ENCODE results near the gene SFMBT1. TPM values are rescaled to one million over a fixed set of nuclear protein-coding genes. Genes with fewer than 3 reads are reported as not detected.

Gene SFMBT1
- total and polyA plus RNA-seq, 8 donors = 4.9 to 15.8 (median 12.8) TPM

GRCh38 chr3:52983336-52983807, 62.5 kb downstream of the SFMBT1 start:
- H3K4me1 ChIP-seq = peaks cover 0 to 13% (median 0%) of the 10 kb centered on the region in 3 donors
- TF ChIP-seq CTCF (IDR thresholded peaks at IDR 0.05) = no peak
- no peak overlapping the region for H3K4me3 ChIP-seq
- no peaks in the 10 kb centered on the region for H3K36me3 ChIP-seq
- H3K9me3 ChIP-seq = no peaks in the 10 kb centered on the region
- WGBS, 2 donors = 87 to 89% methylated on average over 5 of the region's 5 CpGs
- no peaks in the 10 kb centered on the region for H3K27me3 ChIP-seq
- FAIRE-seq (no peak), ATAC-seq (peak in 2 of 4 donors; percentile 28 to 36), DNase-seq (no peak)
- no peak overlapping the region for H3K27ac ChIP-seq
- intact Hi-C loops (cut with DNase I) = no loop called here

- no peaks in the 10 kb centered on the region for H3K9me3 ChIP-seq
- H3K4me3 ChIP-seq = no peak overlapping the region
- TF ChIP-seq CTCF (IDR thresholded peaks at IDR 0.05) = no peak
- ATAC-seq = no peak
- peaks cover 0 to 13% (median 0%) of the 10 kb centered on the region in 3 donors for H3K4me1 ChIP-seq
- H3K27me3 ChIP-seq = no peaks in the 10 kb centered on the region
- 65 to 73% methylated on average over 2 of the region's 2 CpGs for WGBS, 2 donors
- no peak for FAIRE-seq
- no peaks in the 10 kb centered on the region for H3K36me3 ChIP-seq
- intact Hi-C loops (cut with DNase I) = no loop called here
- H3K27ac ChIP-seq = no peak overlapping the region
- no peak for DNase-seq
Measured at GRCh38 chr3:52982839-52983238, 63.0 kb downstream of the SFMBT1 start.

GRCh38 chr3:52979190-52979983, 66.5 kb downstream of the SFMBT1 start:
- Histone ChIP-seq H3K36me3 (no peaks in the 10 kb centered on the region), H3K9me3 (no peaks in the 10 kb centered on the region), H3K4me1 (peaks cover 0 to 13% (median 0%) of the 10 kb centered on the region in 3 donors), H3K27ac (peak overlapping the region in 3 of 4 donors; percentile 9 to 50 (median 15)), H3K27me3 (no peaks in the 10 kb centered on the region), H3K4me3 (no peak overlapping the region)
- 27 to 41% methylated on average over 5 of the region's 5 CpGs for WGBS, 2 donors
- peak; percentile 59 to 80 (median 78) for ATAC-seq
- no peak for DNase-seq
- FAIRE-seq = no peak
- intact Hi-C loops (cut with DNase I) = no loop called here
- TF ChIP-seq CTCF (IDR thresholded peaks at IDR 0.05) = no peak

- WGBS, 2 donors = 62 to 70% methylated on average over 3 of the region's 3 CpGs
- no peak for TF ChIP-seq CTCF (IDR thresholded peaks at IDR 0.05)
- ATAC-seq = peak; percentile 32 to 60 (median 52)
- Histone ChIP-seq H3K4me3 (no peak overlapping the region), H3K36me3 (no peaks in the 10 kb centered on the region), H3K27me3 (no peaks in the 10 kb centered on the region), H3K4me1 (peaks cover 0 to 7% (median 0%) of the 10 kb centered on the region in 3 donors), H3K9me3 (no peaks in the 10 kb centered on the region), H3K27ac (peak overlapping the region in 1 of 4 donors; percentile 15)
- peak; percentile 26 for FAIRE-seq
- DNase-seq = no peak
- intact Hi-C loops (cut with DNase I) = no loop called here
Measured at GRCh38 chr3:52978109-52978754, 67.6 kb downstream of the SFMBT1 start.
